HG03280 (cell line): ENCODE results near the gene SCEL.
"Not testable (repeated sequence)": the region's sequence is repeated elsewhere in the genome, so short reads cannot be mapped to it uniquely, and the experiment has no call there.

ENCODE experiments used
- ATAC-seq: cut with Tn5 transposase; IDR thresholded peaks from one replicate; pipeline ENCODE4 v1.9.1; 2021; ENCODE audit warnings: mild to moderate bottlenecking, moderate library complexity; ENCODE audit not compliant: unreplicated experiment

The SCEL gene

DNA sequence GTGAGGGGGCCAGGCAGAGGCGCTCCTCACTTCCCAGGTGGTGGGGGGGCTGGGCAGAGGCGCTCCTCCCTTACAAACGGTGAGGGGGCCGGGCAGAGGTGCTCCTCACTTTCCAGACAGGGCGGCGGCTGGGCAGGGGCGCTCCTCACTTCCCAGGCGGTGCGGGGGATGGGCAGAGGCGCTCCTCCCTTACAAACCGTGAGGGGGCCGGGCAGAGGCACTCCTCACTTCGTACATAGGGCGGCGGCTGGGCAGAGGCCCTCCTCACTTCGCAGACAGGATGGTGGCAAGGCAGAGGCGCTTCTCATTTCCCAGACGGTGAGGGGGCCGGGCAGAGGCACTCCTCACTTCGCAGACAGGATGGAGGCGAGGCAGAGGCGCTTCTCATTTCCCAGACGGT, 124.5 kb downstream of the SCEL start:
- ATAC-seq, result not testable (repeated sequence)

GRCh38 chr13:77660841-77661250, 125.3 kb downstream of the SCEL start:
- no peak for ATAC-seq

GRCh38 chr13:77662301-77662700, 126.8 kb downstream of the SCEL start:
- ATAC-seq, result not testable (repeated sequence)

DNA sequence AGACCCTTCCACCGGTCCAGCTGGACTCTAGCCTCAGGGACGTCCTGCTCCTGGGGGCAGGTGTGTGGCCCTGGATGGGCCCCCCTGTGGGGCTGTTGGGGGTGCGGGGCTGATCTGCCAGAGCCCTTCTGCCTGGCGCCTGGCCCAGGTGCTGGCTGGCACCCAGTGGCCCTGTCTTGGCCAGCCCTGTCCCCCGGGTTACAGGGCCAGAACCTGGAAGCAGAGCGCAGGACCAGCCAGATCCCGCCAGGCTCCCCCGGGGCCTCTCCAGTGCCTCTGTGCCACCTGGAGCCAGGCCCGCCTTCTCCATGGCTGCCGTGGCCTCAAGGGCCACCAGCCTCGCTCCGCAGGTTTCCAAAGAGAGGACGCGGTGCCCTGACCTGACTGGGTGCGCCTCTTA, 127.3 kb downstream of the SCEL start:
- not testable (repeated sequence) for ATAC-seq

DNA sequence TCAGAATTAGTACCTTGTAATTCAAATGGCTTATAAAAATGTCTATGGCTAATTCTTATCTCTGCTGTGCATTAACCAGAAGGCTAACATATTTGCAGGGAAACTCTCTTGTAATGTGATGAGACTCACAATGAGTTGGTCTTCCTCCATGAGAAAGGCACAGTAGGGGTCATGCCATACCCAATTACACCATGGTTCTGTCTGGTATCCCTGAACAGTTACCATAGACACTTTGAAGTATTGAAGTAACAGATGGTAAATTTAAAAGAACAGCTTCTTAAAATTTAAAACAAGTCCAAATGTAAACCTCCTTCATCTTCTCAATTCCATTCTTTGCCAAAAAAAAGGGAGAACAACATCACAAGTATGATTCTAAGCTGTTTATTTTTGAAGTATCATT, 139.3 kb downstream of the SCEL start:
- ATAC-seq, result no peak

GRCh38 chr13:77678691-77679235, 143.3 kb downstream of the SCEL start:
- no peak for ATAC-seq

- no peak for ATAC-seq
Measured at GRCh38 chr13:77687799-77688198, 152.3 kb downstream of the SCEL start.

DNA sequence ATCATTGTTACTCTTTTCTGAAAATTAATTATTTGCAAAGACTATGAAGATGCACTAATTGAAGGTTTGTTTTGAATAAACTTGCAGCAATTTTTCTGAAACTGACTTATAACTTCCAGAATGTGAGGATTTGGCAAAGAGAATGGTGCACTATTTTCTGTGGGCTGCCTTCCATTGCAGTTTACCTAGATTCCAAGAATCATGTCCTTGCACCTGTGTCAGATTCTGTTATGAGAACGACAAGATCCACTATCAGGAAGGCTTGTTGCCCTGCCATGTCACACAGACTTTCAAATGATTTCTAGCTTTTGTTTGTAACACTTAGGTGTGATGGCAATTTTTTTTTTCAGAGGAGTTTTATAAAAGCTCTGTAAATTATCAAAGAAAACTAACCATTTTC, 156.4 kb downstream of the SCEL start:
- no peak for ATAC-seq

DNA sequence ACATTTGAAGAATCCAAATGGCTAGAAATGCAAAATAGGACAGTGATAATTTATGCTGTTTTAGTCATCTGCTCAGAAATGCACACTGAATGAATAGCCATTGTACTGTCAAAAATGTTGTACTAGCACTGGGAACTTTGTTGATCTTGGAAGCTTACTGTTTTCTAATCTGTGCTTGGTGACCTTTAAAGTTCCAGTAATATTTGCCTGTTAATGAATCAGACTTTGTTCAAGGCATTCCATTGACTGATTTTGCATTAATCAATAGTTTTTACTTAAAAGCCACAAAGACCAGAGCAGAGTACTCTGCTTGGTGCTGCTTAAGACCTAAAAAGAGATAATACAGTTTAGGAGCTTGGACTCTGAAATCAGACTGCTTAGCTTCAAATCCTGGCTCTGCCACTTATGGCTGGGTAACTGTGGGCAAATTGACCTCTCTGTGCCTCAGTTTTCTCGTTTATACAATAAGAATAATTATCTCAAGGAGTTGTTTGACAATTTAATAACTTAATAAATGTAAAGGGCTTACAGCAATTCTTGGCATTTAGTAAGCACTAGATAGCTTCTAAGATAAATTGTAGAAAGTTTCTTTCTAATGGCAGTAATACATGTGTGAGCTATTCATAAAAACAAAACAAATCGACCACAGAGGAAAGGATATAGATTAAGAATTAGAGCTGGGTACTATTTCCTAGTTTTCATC, 157.4 kb downstream of the SCEL start:
- no peak for ATAC-seq

- ATAC-seq, result no peak
Measured at GRCh38 chr13:77693449-77693940, 158.0 kb downstream of the SCEL start.
